Measurements from ENCODE around the gene VTN.

Gene VTN

DNA sequence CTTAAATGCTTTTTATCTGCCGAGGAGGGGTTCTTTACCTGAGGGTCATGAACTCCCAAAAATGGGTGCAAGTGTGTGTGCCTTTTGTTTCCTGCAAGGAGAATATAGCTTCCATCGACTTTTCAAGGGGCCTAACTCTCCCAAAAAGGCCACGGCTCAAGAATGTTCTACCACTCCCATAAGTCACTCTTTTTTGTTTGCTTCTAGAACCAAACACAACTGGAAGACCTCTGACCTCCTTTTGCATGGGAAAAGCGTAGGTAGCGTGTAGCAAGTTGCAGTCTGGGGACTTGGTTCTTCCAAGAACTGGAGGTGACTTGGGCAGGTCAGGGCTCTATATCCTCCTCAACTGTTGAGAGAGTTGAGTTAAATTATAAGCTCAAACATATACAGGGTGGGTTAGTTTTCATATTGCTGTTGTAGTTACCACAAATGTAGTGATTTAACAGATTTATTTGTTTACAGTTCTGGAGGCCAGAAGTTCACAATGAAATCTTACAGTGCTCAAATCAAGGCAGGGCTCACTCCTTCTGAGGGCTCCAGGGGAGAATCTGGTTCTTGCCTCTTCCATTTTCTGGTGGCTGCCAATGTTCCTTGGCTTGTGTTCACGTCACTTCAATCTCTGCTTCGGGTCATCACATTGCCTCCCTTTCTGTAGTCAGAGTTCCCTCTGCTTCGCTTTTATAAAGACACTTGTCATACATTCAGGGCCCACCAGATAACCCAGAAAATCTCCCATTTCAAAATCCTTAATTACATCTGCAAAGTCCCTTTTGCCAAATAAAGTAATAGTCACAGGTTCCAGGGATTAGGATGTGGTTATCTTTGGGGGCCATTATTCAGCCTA lies 49.7 kb downstream of the VTN start:
- DNase-seq (ENCODE audit: low spot score), result no peak

DNA sequence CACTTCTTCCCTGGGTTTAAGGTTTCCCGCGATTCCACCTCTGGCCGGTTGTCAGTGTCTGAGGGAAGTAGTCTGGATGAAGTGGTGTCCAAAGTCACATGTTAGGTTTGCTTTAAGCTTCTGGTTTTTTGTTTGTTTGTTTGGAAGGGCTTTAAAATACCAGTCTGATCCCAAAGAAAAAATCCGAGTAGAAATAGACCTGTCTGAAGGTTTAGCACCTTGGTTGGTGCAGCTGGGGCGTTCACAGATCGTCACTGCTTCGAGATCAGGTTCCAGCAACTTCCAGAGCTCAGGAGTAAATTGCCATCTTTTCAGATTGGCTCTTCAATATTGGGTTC lies 50.5 kb downstream of the VTN start:
- DNase-seq (ENCODE audit: low spot score), result no peak

DNA sequence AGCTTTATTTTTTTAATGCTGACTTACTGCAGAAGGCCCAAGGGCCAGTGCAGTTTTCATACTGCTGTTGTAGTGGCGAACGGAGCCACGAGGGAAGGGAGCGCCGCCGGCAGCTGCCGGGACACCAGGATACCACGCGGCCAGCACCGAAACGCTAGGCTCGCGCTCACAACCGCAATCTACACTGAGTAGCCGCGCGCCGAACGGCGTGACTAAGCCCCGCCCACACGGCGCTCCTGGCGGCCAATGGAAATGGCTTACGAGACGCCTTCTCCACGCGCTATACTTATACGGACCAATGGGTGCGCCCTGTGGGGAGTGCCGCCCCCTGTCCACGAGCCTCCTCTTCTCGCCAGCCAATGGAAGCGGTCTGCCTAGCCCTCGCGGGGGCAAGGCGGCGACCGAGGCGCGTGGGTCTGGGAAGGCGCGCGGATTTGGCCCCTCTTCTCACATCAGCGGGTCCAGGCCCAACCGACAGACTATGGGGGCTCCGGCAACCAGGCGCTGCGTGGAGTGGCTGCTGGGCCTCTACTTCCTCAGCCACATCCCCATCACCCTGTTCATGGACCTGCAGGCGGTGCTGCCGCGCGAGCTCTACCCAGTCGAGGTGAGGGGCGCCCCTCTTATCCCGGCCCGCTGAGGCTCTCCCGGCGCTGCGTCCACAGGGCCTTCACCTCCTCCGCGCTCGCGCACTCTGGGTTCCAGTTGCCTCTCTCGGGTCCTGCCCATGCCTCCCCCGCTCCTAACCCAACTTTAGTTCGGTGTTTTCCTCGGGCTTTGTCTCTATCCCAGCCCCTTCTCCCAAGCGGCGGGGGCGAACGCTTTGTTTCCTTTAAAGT lies 51.1 kb downstream of the VTN start, which contains the start of gene TMEM97:
TMEM97 (plus strand) TSS at position 442 of the 839 bp plus-strand sequence; CDS start at position 482, 40 bp downstream.
- peak; percentile 96 for DNase-seq (ENCODE audit: low spot score)

DNA sequence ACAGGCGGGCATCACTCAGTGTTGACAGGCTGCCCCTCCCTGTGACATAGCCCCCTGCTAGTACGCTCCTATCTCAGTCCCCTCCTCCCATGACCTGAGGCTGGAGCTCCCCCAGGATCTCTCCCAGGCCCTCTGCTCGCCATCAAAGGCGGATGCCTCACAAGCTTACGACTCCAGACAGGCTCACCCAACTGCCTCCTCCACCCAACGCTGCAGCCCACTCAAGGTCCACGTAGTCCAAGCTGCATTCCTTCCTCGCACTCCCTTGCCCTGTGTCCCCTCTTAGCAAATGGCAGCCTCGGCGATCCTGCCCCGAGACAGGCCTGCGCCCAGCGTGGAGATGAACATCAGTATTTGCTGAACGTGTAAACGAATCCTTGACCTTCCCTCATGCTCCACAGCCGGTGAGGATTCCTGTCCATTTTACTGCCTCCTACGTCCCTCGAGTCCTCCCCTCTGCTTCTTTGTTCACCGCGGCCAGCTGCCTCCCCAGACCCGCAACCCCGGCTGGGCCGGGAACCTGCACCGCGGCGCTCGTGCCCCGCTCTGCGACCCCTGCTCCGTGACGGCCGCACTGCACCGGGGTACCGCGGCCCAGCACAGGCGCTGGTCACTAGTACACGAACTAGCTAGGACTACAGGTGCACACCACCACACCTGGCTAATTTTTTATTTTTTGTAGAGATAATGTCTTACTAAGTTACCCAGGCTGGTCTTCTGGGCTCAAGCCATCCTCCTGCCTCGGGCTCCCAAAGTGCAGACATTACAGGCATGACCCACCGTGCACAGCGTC lies 51.9 kb downstream of the VTN start:
- no peak for DNase-seq (ENCODE audit: low spot score)

Data from globus pallidus (tissue), 1 donor.